ENCODE results near the gene SDCBP2. TPM values are rescaled to one million over a fixed set of nuclear protein-coding genes. Genes with fewer than 3 reads are reported as not detected.

The SDCBP2 gene
- total and polyA plus RNA-seq, 2 of the 13 experiments (the other 11 are each of a cell fraction or from before 2014, with no cell fraction given): 1.2 to 2.4 TPM

GRCh38 chr20:1313236-1313964 is 15.5 kb downstream of the SDCBP2 start (continued):
- TF ChIP-seq LCORL (IDR thresholded peaks at IDR 0.05): no peak
- no peak for TF ChIP-seq LCORL (CRISPR knock-in tag; IDR thresholded peaks at IDR 0.05)
- no peak for TF ChIP-seq GATAD1 (CRISPR knock-in tag; IDR thresholded peaks at IDR 0.05)
- no peak for TF ChIP-seq SSRP1 (CRISPR knock-in tag; IDR thresholded peaks at IDR 0.05)
- TF ChIP-seq NKX3-1 (CRISPR knock-in tag; IDR thresholded peaks at IDR 0.05): no peak
- TF ChIP-seq ZNF800 (CRISPR knock-in tag; IDR thresholded peaks at IDR 0.05): peak; percentile 83; the same call in 1 of the 2 replicates
- no peak for TF ChIP-seq ARID2 (CRISPR knock-in tag; IDR thresholded peaks at IDR 0.05; ENCODE audit: borderline replicate concordance)
- TF ChIP-seq ZSCAN9 (CRISPR knock-in tag; IDR thresholded peaks at IDR 0.05; ENCODE audit: borderline replicate concordance): no peak
- 0 out of 2 replicates have a peak, but pooled peaks have one; percentile 29 for TF ChIP-seq ZNF644 (CRISPR knock-in tag; IDR thresholded peaks at IDR 0.05; ENCODE audit: low read depth)
- no peak; the same call in 1 of the 2 replicates for TF ChIP-seq BORCS8-MEF2B (CRISPR knock-in tag; IDR thresholded peaks at IDR 0.05)
- no peak for TF ChIP-seq FUBP1 (CRISPR knock-in tag; IDR thresholded peaks at IDR 0.05; ENCODE audit: borderline replicate concordance)
- no peak for TF ChIP-seq SNAPC5 (CRISPR knock-in tag; IDR thresholded peaks at IDR 0.05; ENCODE audit: borderline replicate concordance)
- TF ChIP-seq HES4 (CRISPR knock-in tag; IDR thresholded peaks at IDR 0.05; ENCODE audit: borderline replicate concordance): peak; percentile 68; the same call in 1 of the 2 replicates
- 0 out of 2 replicates have a peak, but pooled peaks have one; percentile 44 for TF ChIP-seq HOMEZ (CRISPR knock-in tag; IDR thresholded peaks at IDR 0.05; ENCODE audit: low read depth)
- no peak for TF ChIP-seq ZNF609 (CRISPR knock-in tag; IDR thresholded peaks at IDR 0.05; ENCODE audit: borderline replicate concordance)
- TF ChIP-seq HNF4A (CRISPR knock-in tag; IDR thresholded peaks at IDR 0.05): no peak
- TF ChIP-seq ZNF30 (CRISPR knock-in tag; IDR thresholded peaks at IDR 0.05): no peak
- 0 out of 2 replicates have a peak, but pooled peaks have one; percentile 25 for TF ChIP-seq ZNF232 (CRISPR knock-in tag; IDR thresholded peaks at IDR 0.05; ENCODE audit: borderline replicate concordance)
- TF ChIP-seq FOSL2 (CRISPR knock-in tag; IDR thresholded peaks at IDR 0.05): peak; percentile 43
